Measurements from ENCODE around the gene GCSH. TPM values are rescaled to one million over a fixed set of nuclear protein-coding genes. Genes with fewer than 3 reads are reported as not detected.

GCSH gene
- total and polyA plus RNA-seq, 8 donors, result 7.4 to 18.7 (median 12.0) TPM

GRCh38 chr16:81138831-81139557 is 42.8 kb upstream of the GCSH start:
- 80 to 85% methylated on average over 9 of the region's 9 CpGs for WGBS, 2 donors
- H3K36me3 ChIP-seq, result no peaks in the 10 kb centered on the region
- no peak overlapping the region for H3K27ac ChIP-seq
- no peak for DNase-seq
- no peaks in the 10 kb centered on the region for H3K27me3 ChIP-seq
- H3K9me3 ChIP-seq, result no peaks in the 10 kb centered on the region
- no peak for FAIRE-seq
- TF ChIP-seq CTCF (IDR thresholded peaks at IDR 0.05), result no peak
- ATAC-seq, result no peak
- H3K4me1 ChIP-seq, result no peaks in the 10 kb centered on the region
- H3K4me3 ChIP-seq, result no peak overlapping the region
- intact Hi-C loops (cut with DNase I), result no loop called here

- TF ChIP-seq CTCF (IDR thresholded peaks at IDR 0.05), result no peak
- no peaks in the 10 kb centered on the region for H3K9me3 ChIP-seq
- ATAC-seq (no peak), FAIRE-seq (no peak), DNase-seq (no peak)
- intact Hi-C loops (cut with DNase I), result no loop called here
- H3K27me3 ChIP-seq, result no peaks in the 10 kb centered on the region
- H3K36me3 ChIP-seq, result no peaks in the 10 kb centered on the region
- no peak overlapping the region for H3K27ac ChIP-seq
- 75 to 82% methylated on average over 9 of the region's 9 CpGs for WGBS, 2 donors
- no peaks in the 10 kb centered on the region for H3K4me1 ChIP-seq
- no peak overlapping the region for H3K4me3 ChIP-seq
These were observed 41.6 kb upstream of the GCSH start for GRCh38 chr16:81137754-81138153.

GRCh38 chr16:81136390-81137335 is 40.5 kb upstream of the GCSH start:
- no peak for TF ChIP-seq CTCF (IDR thresholded peaks at IDR 0.05)
- no peak for DNase-seq
- Histone ChIP-seq H3K36me3 (no peaks in the 10 kb centered on the region), H3K4me3 (no peak overlapping the region), H3K9me3 (no peaks in the 10 kb centered on the region), H3K27ac (no peak overlapping the region), H3K4me1 (no peaks in the 10 kb centered on the region), H3K27me3 (no peaks in the 10 kb centered on the region)
- 61 to 63% methylated on average over 12 of the region's 12 CpGs for WGBS, 2 donors
- FAIRE-seq, result no peak
- intact Hi-C loops (cut with DNase I), result no loop called here
- peak in 1 of 4 donors; percentile 43 for ATAC-seq

GRCh38 chr16:81130126-81130525 is 33.9 kb upstream of the GCSH start:
- FAIRE-seq, result no peak

More at GRCh38 chr16:81130126-81130525, 33.9 kb upstream of the GCSH start:
- Histone ChIP-seq H3K36me3 (no peaks in the 10 kb centered on the region), H3K27ac (no peak overlapping the region), H3K4me1 (no peaks in the 10 kb centered on the region), H3K4me3 (no peak overlapping the region), H3K27me3 (no peaks in the 10 kb centered on the region), H3K9me3 (no peaks in the 10 kb centered on the region)
- ATAC-seq (no peak), DNase-seq (no peak)
- 70 to 81% methylated on average over 6 of the region's 6 CpGs for WGBS, 2 donors
- intact Hi-C loops (cut with DNase I), result no loop called here
- no peak for TF ChIP-seq CTCF (IDR thresholded peaks at IDR 0.05)

All from pancreas (tissue), 10 donors.